ENCODE measurements around the gene KLK4.

Gene KLK4

DNA sequence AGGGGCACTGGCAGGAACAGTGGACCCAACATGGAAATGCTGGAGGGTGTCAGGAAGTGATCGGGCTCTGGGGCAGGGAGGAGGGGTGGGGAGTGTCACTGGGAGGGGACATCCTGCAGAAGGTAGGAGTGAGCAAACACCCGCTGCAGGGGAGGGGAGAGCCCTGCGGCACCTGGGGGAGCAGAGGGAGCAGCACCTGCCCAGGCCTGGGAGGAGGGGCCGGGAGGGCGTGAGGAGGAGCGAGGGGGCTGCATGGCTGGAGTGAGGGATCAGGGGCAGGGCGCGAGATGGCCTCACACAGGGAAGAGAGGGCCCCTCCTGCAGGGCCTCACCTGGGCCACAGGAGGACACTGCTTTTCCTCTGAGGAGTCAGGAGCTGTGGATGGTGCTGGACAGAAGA is 33.9 kb downstream of the KLK4 start:
- no peak for DNase-seq

DNA sequence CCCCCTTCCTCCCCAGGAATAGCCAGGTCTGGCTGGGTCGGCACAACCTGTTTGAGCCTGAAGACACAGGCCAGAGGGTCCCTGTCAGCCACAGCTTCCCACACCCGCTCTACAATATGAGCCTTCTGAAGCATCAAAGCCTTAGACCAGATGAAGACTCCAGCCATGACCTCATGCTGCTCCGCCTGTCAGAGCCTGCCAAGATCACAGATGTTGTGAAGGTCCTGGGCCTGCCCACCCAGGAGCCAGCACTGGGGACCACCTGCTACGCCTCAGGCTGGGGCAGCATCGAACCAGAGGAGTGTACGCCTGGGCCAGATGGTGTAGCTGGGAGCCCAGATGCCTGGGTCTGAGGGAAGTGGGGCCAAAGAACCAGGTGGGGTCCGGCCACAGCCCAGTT is 34.7 kb downstream of the KLK4 start:
- no peak for DNase-seq

DNA sequence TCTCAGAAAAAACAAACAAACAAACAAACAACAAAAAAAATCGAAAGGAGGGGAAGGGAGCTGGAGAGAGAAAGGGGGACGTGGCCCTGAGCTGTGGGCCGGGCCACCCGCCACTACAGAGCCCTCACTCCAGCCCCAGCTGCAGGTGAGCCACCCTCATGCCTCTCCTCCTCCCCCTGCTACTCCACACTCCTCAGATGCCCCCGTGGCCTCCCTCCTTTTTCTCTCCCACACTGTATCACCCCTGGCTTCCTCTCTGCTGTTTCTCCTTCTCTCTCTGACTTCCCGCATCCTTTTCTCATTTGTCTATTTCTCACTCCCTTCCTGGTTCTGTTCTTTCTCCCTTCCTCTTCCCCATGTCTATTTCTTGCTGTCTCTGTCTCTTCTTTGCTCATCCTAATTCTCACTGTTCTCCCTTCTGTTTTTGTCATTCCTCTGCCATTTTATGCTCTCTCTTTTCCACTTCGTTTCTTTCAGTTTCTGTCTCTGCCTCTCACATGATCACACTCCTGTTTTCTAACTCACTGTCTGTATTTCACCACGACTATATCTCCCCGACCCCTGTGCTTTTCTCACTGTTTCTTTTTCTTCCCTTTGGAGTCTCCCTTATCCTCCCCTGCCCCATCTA is 35.3 kb downstream of the KLK4 start:
- DNase-seq, result no peak

DNA sequence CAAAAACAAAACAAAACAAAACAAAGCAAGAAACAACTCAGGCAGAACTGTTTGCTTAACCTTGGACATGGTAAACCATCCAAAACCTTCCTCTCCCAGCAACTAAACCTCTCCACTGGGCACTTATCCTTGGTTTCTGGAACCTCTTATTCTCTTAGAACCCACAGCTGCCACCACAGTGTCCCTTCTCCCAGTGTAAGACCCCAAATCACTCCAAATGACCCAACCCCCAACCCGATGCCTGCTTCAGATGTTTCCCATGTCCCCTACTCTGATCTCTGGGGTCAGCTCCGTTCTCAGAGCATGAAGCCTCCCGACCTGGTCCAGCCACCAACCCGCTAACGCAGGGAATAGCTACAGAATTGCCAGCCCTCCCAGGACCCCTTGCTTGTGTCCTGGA is 37.0 kb downstream of the KLK4 start:
- DNase-seq, result no peak

DNA sequence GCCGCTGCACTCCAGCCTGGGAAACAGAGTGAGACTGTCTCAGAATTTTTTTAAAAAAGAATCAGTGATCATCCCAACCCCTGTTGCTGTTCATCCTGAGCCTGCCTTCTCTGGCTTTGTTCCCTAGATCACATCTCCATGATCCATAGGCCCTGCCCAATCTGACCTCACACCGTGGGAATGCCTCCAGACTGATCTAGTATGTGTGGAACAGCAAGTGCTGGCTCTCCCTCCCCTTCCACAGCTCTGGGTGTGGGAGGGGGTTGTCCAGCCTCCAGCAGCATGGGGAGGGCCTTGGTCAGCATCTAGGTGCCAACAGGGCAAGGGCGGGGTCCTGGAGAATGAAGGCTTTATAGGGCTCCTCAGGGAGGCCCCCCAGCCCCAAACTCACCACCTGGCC is 38.1 kb downstream of the KLK4 start, which contains the start of gene KLK2:
Gene KLK2 (plus strand): TSS at position 384 of the 400 bp plus-strand sequence. CDS start 35 bp downstream, outside the sequence.
- DNase-seq, result no peak

DNA sequence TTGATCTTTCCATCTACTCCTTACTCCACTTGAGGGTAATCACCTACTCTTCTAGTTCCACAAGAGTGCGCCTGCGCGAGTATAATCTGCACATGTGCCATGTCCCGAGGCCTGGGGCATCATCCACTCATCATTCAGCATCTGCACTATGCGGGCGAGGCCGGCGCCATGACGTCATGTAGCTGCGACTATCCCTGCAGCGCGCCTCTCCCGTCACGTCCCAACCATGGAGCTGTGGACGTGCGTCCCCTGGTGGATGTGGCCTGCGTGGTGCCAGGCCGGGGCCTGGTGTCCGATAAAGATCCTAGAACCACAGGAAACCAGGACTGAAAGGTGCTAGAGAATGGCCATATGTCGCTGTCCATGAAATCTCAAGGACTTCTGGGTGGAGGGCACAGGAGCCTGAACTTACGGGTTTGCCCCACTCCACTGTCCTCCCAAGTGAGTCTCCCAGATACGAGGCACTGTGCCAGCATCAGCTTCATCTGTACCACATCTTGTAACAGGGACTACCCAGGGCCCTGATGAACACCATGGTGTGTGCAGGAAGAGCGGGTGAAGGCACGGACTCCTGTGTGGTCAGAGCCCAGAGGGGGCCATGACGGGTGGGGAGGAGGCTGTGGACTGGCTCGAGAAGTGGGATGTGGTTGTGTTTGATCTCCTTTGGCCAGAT is 40.6 kb downstream of the KLK4 start:
- DNase-seq, result no peak

DNA sequence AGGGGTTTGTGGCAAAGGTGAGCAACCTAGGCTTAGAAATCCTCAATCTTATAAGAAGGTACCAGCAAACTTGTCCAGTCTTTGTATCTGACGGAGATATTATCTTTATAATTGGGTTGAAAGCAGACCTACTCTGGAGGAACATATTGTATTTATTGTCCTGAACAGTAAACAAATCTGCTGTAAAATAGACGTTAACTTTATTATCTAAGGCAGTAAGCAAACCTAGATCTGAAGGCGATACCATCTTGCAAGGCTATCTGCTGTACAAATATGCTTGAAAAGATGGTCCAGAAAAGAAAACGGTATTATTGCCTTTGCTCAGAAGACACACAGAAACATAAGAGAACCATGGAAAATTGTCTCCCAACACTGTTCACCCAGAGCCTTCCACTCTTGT is 41.7 kb downstream of the KLK4 start:
- DNase-seq, result no peak

DNA sequence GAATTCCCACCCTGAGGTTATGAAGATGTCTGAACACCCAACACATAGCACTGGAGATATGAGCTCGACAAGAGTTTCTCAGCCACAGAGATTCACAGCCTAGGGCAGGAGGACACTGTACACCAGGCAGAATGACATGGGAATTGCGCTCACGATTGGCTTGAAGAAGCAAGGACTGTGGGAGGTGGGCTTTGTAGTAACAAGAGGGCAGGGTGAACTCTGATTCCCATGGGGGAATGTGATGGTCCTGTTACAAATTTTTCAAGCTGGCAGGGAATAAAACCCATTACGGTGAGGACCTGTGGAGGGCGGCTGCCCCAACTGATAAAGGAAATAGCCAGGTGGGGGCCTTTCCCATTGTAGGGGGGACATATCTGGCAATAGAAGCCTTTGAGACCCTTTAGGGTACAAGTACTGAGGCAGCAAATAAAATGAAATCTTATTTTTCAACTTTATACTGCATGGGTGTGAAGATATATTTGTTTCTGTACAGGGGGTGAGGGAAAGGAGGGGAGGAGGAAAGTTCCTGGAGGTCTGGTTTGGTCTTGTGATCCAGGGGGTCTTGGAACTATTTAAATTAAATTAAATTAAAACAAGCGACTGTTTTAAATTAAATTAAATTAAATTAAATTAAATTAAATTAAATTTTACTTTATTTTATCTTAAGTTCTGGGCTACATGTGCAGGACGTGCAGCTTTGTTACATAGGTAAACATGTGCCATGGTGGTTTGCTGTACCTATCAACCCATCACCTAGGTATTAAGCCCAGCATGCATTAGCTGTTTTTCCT is 49.5 kb downstream of the KLK4 start:
- DNase-seq, result no peak

DNA sequence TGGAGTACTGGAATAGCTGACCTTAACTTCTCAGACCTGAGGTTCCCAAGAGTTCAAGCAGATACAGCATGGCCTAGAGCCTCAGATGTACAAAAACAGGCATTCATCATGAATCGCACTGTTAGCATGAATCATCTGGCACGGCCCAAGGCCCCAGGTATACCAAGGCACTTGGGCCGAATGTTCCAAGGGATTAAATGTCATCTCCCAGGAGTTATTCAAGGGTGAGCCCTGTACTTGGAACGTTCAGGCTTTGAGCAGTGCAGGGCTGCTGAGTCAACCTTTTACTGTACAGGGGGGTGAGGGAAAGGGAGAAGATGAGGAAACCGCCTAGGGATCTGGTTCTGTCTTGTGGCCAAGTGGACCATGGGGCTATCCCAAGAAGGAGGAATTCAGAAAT is 50.2 kb downstream of the KLK4 start:
- DNase-seq, result no peak

DNA sequence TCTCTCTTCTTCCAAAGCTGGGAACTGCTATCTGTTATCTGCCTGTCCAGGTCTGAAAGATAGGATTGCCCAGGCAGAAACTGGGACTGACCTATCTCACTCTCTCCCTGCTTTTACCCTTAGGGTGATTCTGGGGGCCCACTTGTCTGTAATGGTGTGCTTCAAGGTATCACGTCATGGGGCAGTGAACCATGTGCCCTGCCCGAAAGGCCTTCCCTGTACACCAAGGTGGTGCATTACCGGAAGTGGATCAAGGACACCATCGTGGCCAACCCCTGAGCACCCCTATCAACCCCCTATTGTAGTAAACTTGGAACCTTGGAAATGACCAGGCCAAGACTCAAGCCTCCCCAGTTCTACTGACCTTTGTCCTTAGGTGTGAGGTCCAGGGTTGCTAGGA is 51.3 kb downstream of the KLK4 start:
- no peak for DNase-seq

DNA sequence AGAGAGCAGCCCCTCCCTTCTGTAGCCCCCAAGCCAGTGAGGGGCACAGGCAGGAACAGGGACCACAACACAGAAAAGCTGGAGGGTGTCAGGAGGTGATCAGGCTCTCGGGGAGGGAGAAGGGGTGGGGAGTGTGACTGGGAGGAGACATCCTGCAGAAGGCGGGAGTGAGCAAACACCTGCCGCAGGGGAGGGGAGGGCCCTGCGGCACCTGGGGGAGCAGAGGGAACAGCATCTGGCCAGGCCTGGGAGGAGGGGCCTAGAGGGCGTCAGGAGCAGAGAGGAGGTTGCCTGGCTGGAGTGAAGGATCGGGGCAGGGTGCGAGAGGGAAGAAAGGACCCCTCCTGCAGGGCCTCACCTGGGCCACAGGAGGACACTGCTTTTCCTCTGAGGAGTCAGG is 52.3 kb downstream of the KLK4 start:
- no peak for DNase-seq

DNA sequence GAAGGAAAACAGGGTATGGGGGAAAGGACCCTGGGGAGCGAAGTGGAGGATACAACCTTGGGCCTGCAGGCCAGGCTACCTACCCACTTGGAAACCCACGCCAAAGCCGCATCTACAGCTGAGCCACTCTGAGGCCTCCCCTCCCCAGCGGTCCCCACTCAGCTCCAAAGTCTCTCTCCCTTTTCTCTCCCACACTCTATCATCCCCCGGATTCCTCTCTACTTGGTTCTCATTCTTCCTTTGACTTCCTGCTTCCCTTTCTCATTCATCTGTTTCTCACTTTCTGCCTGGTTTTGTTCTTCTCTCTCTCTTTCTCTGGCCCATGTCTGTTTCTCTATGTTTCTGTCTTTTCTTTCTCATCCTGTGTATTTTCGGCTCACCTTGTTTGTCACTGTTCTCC is 53.8 kb downstream of the KLK4 start:
- DNase-seq, result no peak

Measured in activated effector memory CD4-positive, alpha-beta T cell treated with Interleukin-2 at 50 U/mL for 16 hours (primary cell).